Right lobe of liver (tissue), 6 donors: ENCODE measurements around the gene ATM. TPM values are rescaled to one million over a fixed set of nuclear protein-coding genes. Genes with fewer than 3 reads are reported as not detected.
A peak's percentile ranks its signal among the peaks of the same experiment; 100 is the strongest.

Experiments used
- ATAC-seq, 4 donors: fragments of 200-7000 bp; cut with Tn5 transposase; one replicate each; pipeline ENCODE4 v1.9.1; 2020; ENCODE audit warnings: mild to moderate bottlenecking in 4 of 4, moderate library complexity in 4 of 4
- DNase-seq, 3 donors: peaks; one replicate each; pipeline ENCODE4 v3.0.0-alpha.2; 2020
- H3K27ac ChIP-seq, 3 donors: fragments of 200-600 bp; one replicate each; pipeline ENCODE4 v1.8.0; 2022
- H3K27me3 ChIP-seq, 2 donors: fragments of 200-600 bp; one replicate each; pipeline ENCODE4 v1.8.0; 2022
- H3K36me3 ChIP-seq, 4 donors: fragments of 200-600 bp; sonication (generic) in 1 of 4; one replicate each; pipeline versions ENCODE4 v1.5.1 to v1.8.0; 2017 to 2022; ENCODE audit warnings: control low read depth in 1 of 4
- H3K4me1 ChIP-seq, 4 donors: fragments of 200-600 bp; sonication (generic) in 1 of 4; one replicate each; pipeline versions ENCODE4 v1.5.1 to v1.8.0; 2017 to 2022; ENCODE audit warnings: control low read depth in 1 of 4
- H3K4me3 ChIP-seq, 3 donors: fragments of 200-600 bp; one replicate each; pipeline ENCODE4 v1.8.0; 2022
- H3K9me3 ChIP-seq, 4 donors: fragments of 200-600 bp; sonication (generic) in 1 of 4; one replicate each; pipeline versions ENCODE4 v1.5.1 to v1.8.0; 2017 to 2022; ENCODE audit warnings: control low read depth in 1 of 4
- CTCF ChIP-seq, 4 donors: fragments of 200-600 bp in 3 of 4; fragments of 450-650 bp in 1 of 4; IDR thresholded peaks; one replicate each; pipeline versions ENCODE4 v1.5.1 to v1.8.0; 2016 to 2022; ENCODE audit warnings: antibody characterized with exemption in 4 of 4, mild to moderate bottlenecking in 2 of 4
- POLR2A ChIP-seq: fragments of 450-650 bp; IDR thresholded peaks from one replicate; pipeline ENCODE4 v1.6.1; 2017; ENCODE audit warnings: antibody characterized with exemption, mild to moderate bottlenecking
- WGBS: methylation state at CpG from one replicate; pipeline ENCODE4 v1.1.6; 2018; ENCODE audit warnings: low coverage, low lambda C conversion rate; ENCODE audit not compliant: insufficient coverage; ENCODE audit errors: missing lambda C conversion rate; 5-methylcytosine and 5-hydroxymethylcytosine counted together
- intact Hi-C, 2 donors: fragments of 100-400 bp; cut with DNase I; formaldehyde crosslinking; loops; one replicate each; pipeline versions ENCODE4 v1.11.2 to v1.14.1; 2022
- total RNA-seq, 6 experiments: library from RNA; depleted of rRNA in 2 of 6; stranded (reverse); fragments of >200 nt in 2 of 6; fragmentation: NEBNext Ultra II Directional in 3 of 6; extraction: Animal tissue kit (Norgen Biotek cat#: 25700) in 3 of 6; gene quantifications; one replicate each; pipeline versions ENCODE4 v1.1.0 to v1.2.4, GENCODE V29; 2016 to 2023
- donor health status: DM: no; HTN: yes; CAD: no.
- donor health status: DM: no; HTN: no; CAD: no.
- donor health status: DM: no; HTN: no; CAD: no.
- donor health status: DM: no; HTN: yes; CAD: no.
- donor health status: DM: no; HTN: yes; CAD: no.

The ATM gene
- total RNA-seq, 6 experiments from 2014 or later: 24.9 to 47.1 (median 32.4) TPM

GRCh38 chr11:108235633-108236032 is 12.8 kb downstream of the ATM start:
- DNase-seq: no peak
- Histone ChIP-seq H3K36me3 (peaks cover 0 to 19% (median 4%) of the 10 kb centered on the region in 4 donors), H3K27ac (peak overlapping the region in 1 of 3 donors; percentile 8), H3K9me3 (no peaks in the 10 kb centered on the region), H3K27me3 (no peaks in the 10 kb centered on the region), H3K4me3 (no peak overlapping the region), H3K4me1 (no peaks in the 10 kb centered on the region)
- TF ChIP-seq CTCF (IDR thresholded peaks at IDR 0.05) (no peak), POLR2A (no peak)
- ATAC-seq: no peak
- intact Hi-C loops: no loop called here
- WGBS: 88% methylated on average over 2 of the region's 2 CpGs

- intact Hi-C loops: no loop called here
- Histone ChIP-seq H3K27me3 (no peaks in the 10 kb centered on the region), H3K36me3 (peaks cover 0 to 13% (median 4%) of the 10 kb centered on the region in 4 donors), H3K4me1 (no peaks in the 10 kb centered on the region), H3K9me3 (no peaks in the 10 kb centered on the region), H3K4me3 (no peak overlapping the region), H3K27ac (peak overlapping the region in 1 of 3 donors; percentile 8)
- DNase-seq (no peak), ATAC-seq (peak in 1 of 4 donors; percentile 29)
- TF ChIP-seq POLR2A (no peak), CTCF (IDR thresholded peaks at IDR 0.05) (no peak)
- WGBS: 80% methylated on average over 1 of the region's 1 CpG
Observed at GRCh38 chr11:108237058-108237481, 14.2 kb downstream of the ATM start.

GRCh38 chr11:108239076-108239475 is 16.2 kb downstream of the ATM start:
- Histone ChIP-seq H3K4me1 (no peaks in the 10 kb centered on the region), H3K27ac (no peak overlapping the region), H3K4me3 (no peak overlapping the region), H3K27me3 (no peaks in the 10 kb centered on the region), H3K36me3 (peaks cover 0 to 13% (median 4%) of the 10 kb centered on the region in 4 donors), H3K9me3 (no peaks in the 10 kb centered on the region)
- ATAC-seq (no peak), DNase-seq (no peak)
- intact Hi-C loops: no loop called here
- TF ChIP-seq POLR2A (no peak), CTCF (IDR thresholded peaks at IDR 0.05) (no peak)

DNA sequence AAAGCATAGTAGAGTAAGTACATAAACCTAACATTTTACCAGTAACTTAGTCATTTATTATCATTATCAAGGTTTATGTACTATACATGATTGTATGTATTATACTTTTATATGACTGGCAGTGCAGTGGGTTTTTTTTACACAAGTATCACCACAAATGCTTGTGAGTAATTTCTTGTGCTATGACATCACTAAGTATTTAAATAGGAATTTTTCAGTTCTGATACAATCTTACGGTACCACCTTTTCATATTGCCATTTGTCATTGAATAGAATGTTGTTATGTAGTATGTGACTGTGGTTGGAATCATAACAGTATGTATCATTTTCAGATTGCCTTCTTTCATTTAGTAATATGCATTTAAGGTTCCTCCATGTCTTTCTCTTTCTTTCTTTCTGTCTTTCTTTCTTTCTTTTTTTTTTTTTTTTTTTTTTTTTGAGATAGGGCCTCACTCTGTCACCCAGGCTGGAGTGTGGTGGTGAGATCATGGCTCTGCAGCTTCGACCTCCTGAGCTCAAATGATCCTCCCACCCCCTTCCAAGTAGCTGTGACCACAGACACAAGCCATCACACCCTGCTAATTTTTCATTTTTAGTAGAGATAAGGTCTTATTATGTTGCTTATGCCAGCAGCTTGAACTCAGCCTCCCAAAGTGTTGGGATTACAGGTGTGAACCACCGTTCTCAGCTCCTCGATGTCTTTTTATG is 18.6 kb downstream of the ATM start:
- WGBS: 94% methylated on average over 4 of the region's 4 CpGs
- no peaks in the 10 kb centered on the region for H3K4me1 ChIP-seq
- no peak for TF ChIP-seq POLR2A
- no peak for TF ChIP-seq CTCF (IDR thresholded peaks at IDR 0.05)
- no peaks in the 10 kb centered on the region for H3K27me3 ChIP-seq
- no peak overlapping the region for H3K27ac ChIP-seq
- intact Hi-C loops: no loop called here
- no peak for DNase-seq
- H3K9me3 ChIP-seq: no peaks in the 10 kb centered on the region
- peaks cover 0 to 16% (median 1%) of the 10 kb centered on the region in 4 donors for H3K36me3 ChIP-seq
- ATAC-seq: no peak
- no peak overlapping the region for H3K4me3 ChIP-seq
